HCT116 (cell line): ENCODE data around the gene THUMPD3. TPM values are rescaled to one million over a fixed set of nuclear protein-coding genes. Genes with fewer than 3 reads are reported as not detected.
A peak's percentile ranks its signal among the peaks of the same experiment; 100 is the strongest.

ENCODE experiments used
- ATAC-seq: fragments of 200-7000 bp; cut with Tn5 transposase; 2 replicates; pipeline ENCODE4 v1.9.1; 2020; ENCODE audit warnings: mild to moderate bottlenecking, moderate library complexity
- BruUV-seq: library from RNA; stranded (reverse); fragments of 400-500 nt; replicated peaks from 2 replicates; lab custom pipeline; 2021; lab: Mats Ljungman, UMichigan
- CTCF ChIA-PET: fragments of 300-600 bp; sonication (Branson Sonifier 250); formaldehyde crosslinking; loops from one replicate; lab custom pipeline; 2021; ENCODE audit warnings: antibody characterized with exemption; lab: Charles Lee
- POLR2A ChIA-PET: fragments of 300-600, 350-600 bp; sonication (Branson Sonifier 250); formaldehyde crosslinking; loops from one replicate; lab custom pipeline; 2021; ENCODE audit warnings: antibody characterized with exemption; lab: Charles Lee
- RAD21 ChIA-PET, 2 experiments: fragments of 300-600 bp; sonication (Branson Sonifier 250); formaldehyde crosslinking; loops; one replicate each; lab custom pipeline; 2023; ENCODE audit warnings: low total read pairs in 2 of 2; ENCODE audit not compliant: uncharacterized antibody in 2 of 2, unreplicated experiment in 2 of 2, low non-redundant PET in 1 of 2; lab: Charles Lee
- DNase-seq: peaks from one replicate; pipeline ENCODE4 v3.0.0-alpha.2; 2010; ENCODE audit warnings: low read depth, low spot score
- H2AFZ ChIP-seq: fragments of 200-600 bp; shearing (Covaris generic), sonication (generic); 2 replicates; pipeline ENCODE4 v1.6.1; 2017; ENCODE audit warnings: low read depth, mixed run types, mixed read lengths, antibody characterized with exemption, low read length; ENCODE audit not compliant: poor library complexity, severe bottlenecking
- H3K27ac ChIP-seq: 2 replicates; pipeline ENCODE4 v1.5.1; 2012; ENCODE audit warnings: low read depth, low read length
- H3K27me3 ChIP-seq: fragments of 200-600 bp; sonication (generic); 2 replicates; pipeline ENCODE4 v1.6.1; 2016; ENCODE audit warnings: mixed run types, low read length, mixed read lengths; ENCODE audit not compliant: insufficient read depth
- H3K36me3 ChIP-seq, 2 experiments: fragments of 200-500 bp in 1 of 2; fragments of 200-600 bp in 1 of 2; sonication (Bioruptor generic) in 1 of 2; sonication (generic) in 1 of 2; 2 replicates each; pipeline versions ENCODE4 v1.5.1 to v1.6.1; 2014 to 2016; ENCODE audit warnings: low read length in 2 of 2, inconsistent platforms in 1 of 2, mixed read lengths in 1 of 2, mixed run types in 1 of 2; ENCODE audit not compliant: insufficient read depth in 2 of 2, control insufficient read depth in 1 of 2
- H3K4me1 ChIP-seq, 2 experiments: fragments of 200-600 bp in 1 of 2; sonication (generic) in 1 of 2; 2 replicates each; pipeline versions ENCODE4 v1.5.1 to v1.6.1; 2012 to 2017; ENCODE audit warnings: low read length in 2 of 2, inconsistent platforms in 1 of 2, mild to moderate bottlenecking in 1 of 2, mixed read lengths in 1 of 2, mixed run types in 1 of 2, moderate library complexity in 1 of 2; ENCODE audit not compliant: insufficient read depth in 2 of 2, control insufficient read depth in 1 of 2
- H3K4me2 ChIP-seq: fragments of 200-600 bp; sonication (generic); 2 replicates; pipeline ENCODE4 v1.6.1; 2017; ENCODE audit warnings: mixed run types, low read length, mixed read lengths
- H3K4me3 ChIP-seq, 2 experiments: fragments of 200-600 bp in 1 of 2; sonication (generic) in 1 of 2; replicated peaks in 1 of 2; 2 replicates each; pipeline ENCODE4 v1.5.1; 2011 to 2016; ENCODE audit warnings: low read length in 2 of 2, control low read depth in 1 of 2, low read depth in 1 of 2, mild to moderate bottlenecking in 1 of 2, mixed read lengths in 1 of 2, mixed run types in 1 of 2
- H3K79me2 ChIP-seq: fragments of 200-600 bp; sonication (generic); 2 replicates; pipeline ENCODE4 v1.6.1; 2017; ENCODE audit warnings: mild to moderate bottlenecking, mixed run types, low read length, moderate library complexity, mixed read lengths; ENCODE audit not compliant: insufficient read depth
- H3K9ac ChIP-seq: fragments of 200-600 bp; sonication (generic); 2 replicates; pipeline ENCODE4 v1.6.1; 2016; ENCODE audit warnings: low read length, mixed read lengths
- H3K9me2 ChIP-seq: fragments of 200-600 bp; sonication (generic), shearing (Covaris generic); 2 replicates; pipeline ENCODE4 v1.6.1; 2017; ENCODE audit warnings: mixed run types, mild to moderate bottlenecking, moderate library complexity; ENCODE audit not compliant: insufficient read depth
- H3K9me3 ChIP-seq, 2 experiments: fragments of 200-500 bp in 1 of 2; fragments of 200-600 bp in 1 of 2; sonication (Bioruptor generic) in 1 of 2; sonication (generic) in 1 of 2; 2 replicates each; pipeline ENCODE4 v1.6.1; 2014 to 2017; ENCODE audit warnings: low read length in 2 of 2, mixed read lengths in 2 of 2, inconsistent platforms in 1 of 2, low read depth in 1 of 2, mild to moderate bottlenecking in 1 of 2, mixed run types in 1 of 2, moderate library complexity in 1 of 2; ENCODE audit not compliant: control insufficient read depth in 1 of 2, insufficient read depth in 1 of 2
- H4K20me1 ChIP-seq: fragments of 200-600 bp; sonication (generic), shearing (Covaris generic); 2 replicates; pipeline ENCODE4 v1.6.1; 2017; ENCODE audit warnings: mixed run types, mild to moderate bottlenecking, moderate library complexity; ENCODE audit not compliant: insufficient read depth
- CBX3 ChIP-seq: IDR thresholded peaks from 2 replicates; pipeline ENCODE4 v1.6.1; 2012; ENCODE audit warnings: low read depth
- CTCF ChIP-seq, 3 experiments: fragments of 200-600 bp in 1 of 3; sonication (generic) in 1 of 3; IDR thresholded peaks in 2 of 3; conservative IDR thresholded peaks in 1 of 3; 2 replicates each; pipeline ENCODE4 v1.5.1; 2012 to 2017; ENCODE audit warnings: low read depth in 2 of 3, low read length in 2 of 3, antibody characterized with exemption in 1 of 3, borderline replicate concordance in 1 of 3, control low read depth in 1 of 3, mild to moderate bottlenecking in 1 of 3, mixed read lengths in 1 of 3, mixed run types in 1 of 3, moderate library complexity in 1 of 3; ENCODE audit not compliant: insufficient read depth in 1 of 3
- EGR1 ChIP-seq: IDR thresholded peaks from 2 replicates; pipeline ENCODE4 v1.6.1; 2012; ENCODE audit warnings: low read depth
- ELF1 ChIP-seq: IDR thresholded peaks from 2 replicates; pipeline ENCODE4 v1.6.1; 2012; ENCODE audit warnings: low read depth, borderline replicate concordance
- EZH2phosphoT487 ChIP-seq: fragments of 200-600 bp; IDR thresholded peaks from 2 replicates; pipeline ENCODE4 v1.6.1; 2018; ENCODE audit warnings: antibody characterized with exemption, borderline replicate concordance
- FOSL1 ChIP-seq: IDR thresholded peaks from 2 replicates; pipeline ENCODE4 v1.6.1; 2012; ENCODE audit warnings: low read depth
- JUND ChIP-seq: IDR thresholded peaks from 2 replicates; pipeline ENCODE4 v1.6.1; 2012
- MAX ChIP-seq: IDR thresholded peaks from 2 replicates; pipeline ENCODE4 v1.6.1; 2012
- POLR2A ChIP-seq: IDR thresholded peaks from 2 replicates; pipeline ENCODE4 v1.7.0; 2011; ENCODE audit warnings: borderline replicate concordance; ENCODE audit not compliant: insufficient read depth, insufficient read length; ENCODE audit errors: extremely low read depth
- RAD21 ChIP-seq: IDR thresholded peaks from 2 replicates; pipeline ENCODE4 v1.6.1; 2012; ENCODE audit warnings: low read depth, mild to moderate bottlenecking
- SP1 ChIP-seq: IDR thresholded peaks from 2 replicates; pipeline ENCODE4 v1.6.1; 2012; ENCODE audit warnings: low read depth
- TCF7L2 ChIP-seq: IDR thresholded peaks from 2 replicates; pipeline ENCODE4 v1.7.0; 2011; ENCODE audit warnings: borderline replicate concordance, inconsistent platforms; ENCODE audit not compliant: insufficient read depth, insufficient read length; ENCODE audit errors: extremely low read depth
- YY1 ChIP-seq: IDR thresholded peaks from 2 replicates; pipeline ENCODE4 v1.6.1; 2011; ENCODE audit warnings: low read length, low read depth, moderate library complexity, mild to moderate bottlenecking; ENCODE audit not compliant: insufficient replicate concordance; ENCODE audit errors: extremely low read depth
- ZBTB33 ChIP-seq: IDR thresholded peaks from 2 replicates; pipeline ENCODE4 v1.6.1; 2011; ENCODE audit warnings: mild to moderate bottlenecking, low read length, moderate library complexity; ENCODE audit not compliant: insufficient replicate concordance; ENCODE audit errors: extremely low read depth
- ZFX ChIP-seq: fragments of 450-650 bp; IDR thresholded peaks from 2 replicates; pipeline ENCODE4 v1.6.1; 2017
- ZNF274 ChIP-seq: fragments of 200-500 bp; sonication (Bioruptor generic); IDR thresholded peaks from 2 replicates; pipeline ENCODE4 v1.6.1; 2014; ENCODE audit warnings: mild to moderate bottlenecking, low read depth, low read length, inconsistent platforms
- intact Hi-C: fragments of 100-400 bp; cut with micrococcal nuclease; formaldehyde crosslinking; loops from 2 replicates; pipeline ENCODE4 v1.10.0; 2022
- total RNA-seq: library from RNA; stranded (reverse); gene quantifications from one replicate; pipeline ENCODE4 v1.2.1, GENCODE V29; 2021; ENCODE audit not compliant: unreplicated experiment
- TF ChIP-seq, protein P1 (sequence below): IDR thresholded peaks from 2 replicates; pipeline ENCODE4 v1.6.1; 2012

Gene THUMPD3
- total RNA-seq, 1 experiment from 2014 or later = 79.5 TPM

DNA sequence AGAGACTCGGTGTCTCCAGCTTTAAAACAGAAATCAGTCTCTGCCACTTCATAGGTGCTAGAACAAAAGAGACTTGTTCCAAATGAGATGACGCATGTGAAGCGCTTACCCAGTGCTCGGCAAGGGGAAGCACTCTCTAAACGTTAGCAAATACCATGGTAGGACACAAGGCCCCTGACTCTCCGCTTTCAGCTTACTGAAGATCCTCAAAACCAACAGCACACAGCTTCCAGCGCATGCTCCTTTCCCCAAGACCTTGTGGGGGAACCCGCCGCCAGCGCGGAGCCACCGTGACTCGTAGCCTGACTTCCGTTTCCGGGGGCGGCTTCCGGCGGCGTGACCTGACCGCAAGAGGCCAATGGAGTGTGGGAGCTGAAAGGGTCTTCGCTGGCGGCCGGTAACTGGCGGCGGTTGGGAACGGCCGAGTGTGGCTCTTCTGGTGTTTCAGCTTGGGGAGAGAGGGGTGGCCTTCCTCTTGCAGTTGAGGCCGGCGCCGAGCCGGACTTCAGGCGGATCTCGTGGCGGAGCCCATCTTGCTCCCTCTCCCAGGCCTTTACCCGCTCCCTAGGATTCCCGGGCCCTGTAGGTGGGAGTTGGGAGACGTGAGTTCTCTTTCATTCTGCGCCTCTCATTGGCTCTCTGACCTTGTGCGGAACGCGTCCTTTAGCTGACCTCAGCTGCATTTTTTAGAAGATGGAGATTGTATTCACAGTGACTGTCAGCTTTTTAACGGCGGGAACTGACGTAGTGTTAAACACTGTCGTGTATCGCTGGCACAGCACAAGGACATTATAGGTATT, at the start of gene THUMPD3 (continued):
- TF ChIP-seq ZFX (peak; percentile 91), SP1 (peak; percentile 61)
- TF ChIP-seq, protein P1, sequence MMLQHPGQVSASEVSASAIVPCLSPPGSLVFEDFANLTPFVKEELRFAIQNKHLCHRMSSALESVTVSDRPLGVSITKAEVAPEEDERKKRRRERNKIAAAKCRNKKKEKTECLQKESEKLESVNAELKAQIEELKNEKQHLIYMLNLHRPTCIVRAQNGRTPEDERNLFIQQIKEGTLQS = no peak

DNA sequence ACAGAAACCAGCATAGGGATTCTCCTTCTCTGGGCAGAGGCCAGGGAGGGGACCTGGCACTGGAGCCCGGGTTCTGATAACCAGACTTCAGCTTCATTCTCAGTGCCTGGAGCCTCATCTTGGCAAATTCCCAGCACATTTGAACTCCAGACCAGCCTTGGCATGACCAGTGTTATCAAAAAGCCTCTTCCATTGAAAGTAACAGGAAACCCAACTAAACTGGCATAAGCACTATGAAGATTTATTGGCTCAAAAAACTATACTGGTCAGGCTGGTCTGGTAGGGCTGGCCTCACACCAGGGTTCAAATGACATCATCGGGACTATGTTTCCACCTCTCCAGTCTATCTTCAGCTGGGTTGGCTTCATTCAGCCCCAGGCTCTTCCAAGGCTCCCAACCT, 48.1 kb upstream of the THUMPD3 start:
- ATAC-seq (no peak), DNase-seq (no peak)
- no peak overlapping the region for H3K9ac ChIP-seq
- no peak overlapping the region for H3K4me2 ChIP-seq
- no TSS peak for BruUV-seq
- RAD21 ChIA-PET = no interaction called here
- TF ChIP-seq EZH2phosphoT487 (no peak), ELF1 (no peak), MAX (no peak), ZNF274 (no peak), TCF7L2 (no peak), RAD21 (no peak), CBX3 (no peak), POLR2A (no peak), JUND (no peak), EGR1 (no peak), CTCF (IDR thresholded peaks at IDR 0.05 in 2 of 3, conservative IDR thresholded peaks at IDR 0.05 in 1 of 3; ENCODE audit: borderline replicate concordance in 1 of 3, insufficient read depth in 1 of 3, low read depth in 2 of 3, low read length in 2 of 3) (no peak), YY1 (no peak), ZBTB33 (no peak), FOSL1 (no peak)
- TF ChIP-seq, protein P1 = no peak
- H3K36me3 ChIP-seq = no peaks in the 10 kb centered on the region
- H3K4me1 ChIP-seq = peaks cover 0 to 5% of the 10 kb centered on the region in 2 experiments; a peak in 1 of 4 replicates
- no peaks in the 10 kb centered on the region for H3K27me3 ChIP-seq
- H3K4me3 ChIP-seq = no peak overlapping the region
- no peaks in the 10 kb centered on the region for H3K79me2 ChIP-seq
- H3K27ac ChIP-seq = no peak overlapping the region
- no peak overlapping the region for H2AFZ ChIP-seq
- no peaks in the 10 kb centered on the region for H3K9me2 ChIP-seq
- POLR2A ChIA-PET = no interaction called here
- no peaks in the 10 kb centered on the region for H4K20me1 ChIP-seq
- intact Hi-C loops = no loop called here
- H3K9me3 ChIP-seq = no peaks in the 10 kb centered on the region
- CTCF ChIA-PET = no interaction called here
